Prostate gland (tissue), 2 donors: Measurements from ENCODE around the gene RND3.

Source experiments
- CTCF ChIP-seq, 4 experiments: fragments of 200-600 bp in 2 of 4; fragments of 450-650 bp in 2 of 4; sonication (generic) in 2 of 4; IDR thresholded peaks; 1 replicate in 3 of 4; 2 replicates in 1 of 4; pipeline ENCODE4 v1.5.1; 2016 to 2019; ENCODE audit warnings: antibody characterized with exemption in 4 of 4, mild to moderate bottlenecking in 2 of 4, moderate library complexity in 2 of 4
- POLR2AphosphoS5 ChIP-seq: sonication (generic); formaldehyde crosslinking; IDR thresholded peaks from one replicate; pipeline ENCODE4 v1.6.1; 2017; ENCODE audit warnings: antibody characterized with exemption

GRCh38 chr2:150464270-150464669, 23.2 kb downstream of the RND3 start:
- TF ChIP-seq CTCF (IDR thresholded peaks at IDR 0.05), result no peak
- TF ChIP-seq POLR2AphosphoS5, result no peak
